Activated CD4-positive, CD25-positive, alpha-beta regulatory T cell treated with anti-CD3 and anti-CD28 coated beads, Interleukin-2, amount 50 U/mL, for 16 hours (primary cell): ENCODE measurements around the gene STX10.

Experiments used
- DNase-seq: peaks from one replicate; pipeline ENCODE4 v3.0.0-alpha.2; 2020; ENCODE audit warnings: low read depth, low spot score

Gene STX10

GRCh38 chr19:13100031-13100588, 50.1 kb downstream of the STX10 start:
- peak; percentile 43 for DNase-seq

DNA sequence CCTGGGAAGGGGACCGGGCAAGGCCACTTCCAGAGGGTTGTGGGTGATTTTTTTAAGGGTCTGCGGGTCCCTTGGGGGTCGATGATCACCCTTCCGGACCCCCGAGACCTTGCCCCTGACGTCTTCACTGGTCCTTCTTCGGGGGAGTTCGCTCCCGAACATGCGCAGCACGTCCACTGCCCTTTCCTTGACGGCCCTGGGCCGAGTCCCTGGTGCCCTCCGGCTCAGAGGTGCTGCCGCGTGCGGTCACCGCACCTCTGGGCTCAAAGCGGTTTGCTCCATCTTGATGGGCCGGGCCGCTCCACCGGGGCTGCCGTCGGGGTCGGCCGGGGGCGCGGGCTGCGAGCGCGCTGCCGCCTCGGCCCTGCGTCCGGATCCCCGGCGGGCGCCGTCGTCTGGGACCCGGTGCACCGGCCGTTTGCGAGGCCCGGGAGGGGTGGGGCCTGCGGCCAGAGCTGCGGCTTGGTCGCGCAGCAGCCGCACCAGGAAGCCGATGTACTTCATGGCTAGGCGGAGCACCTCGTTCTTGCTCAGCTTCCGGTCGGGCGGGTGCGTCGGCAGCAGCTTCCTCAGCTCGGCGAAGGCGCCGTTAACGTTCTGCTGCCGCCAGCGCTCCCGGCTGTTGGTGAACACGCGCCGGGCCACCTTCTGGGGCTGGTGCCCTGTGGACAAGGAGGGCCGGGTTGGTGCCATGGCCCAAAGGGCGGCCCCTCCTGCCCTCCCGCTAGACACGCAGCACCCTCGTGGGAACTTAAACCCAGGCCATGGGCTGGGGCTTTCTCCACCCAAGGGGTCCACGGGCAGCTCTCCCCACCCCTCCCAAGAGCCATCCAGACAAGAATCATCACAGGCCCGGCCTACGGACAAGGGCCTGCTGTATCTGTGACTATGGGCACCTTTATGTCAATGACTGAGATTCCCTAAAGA, 50.8 kb downstream of the STX10 start:
- DNase-seq, result peak; percentile 55

GRCh38 chr19:13098277-13099072, 51.7 kb downstream of the STX10 start:
- DNase-seq, result no peak

DNA sequence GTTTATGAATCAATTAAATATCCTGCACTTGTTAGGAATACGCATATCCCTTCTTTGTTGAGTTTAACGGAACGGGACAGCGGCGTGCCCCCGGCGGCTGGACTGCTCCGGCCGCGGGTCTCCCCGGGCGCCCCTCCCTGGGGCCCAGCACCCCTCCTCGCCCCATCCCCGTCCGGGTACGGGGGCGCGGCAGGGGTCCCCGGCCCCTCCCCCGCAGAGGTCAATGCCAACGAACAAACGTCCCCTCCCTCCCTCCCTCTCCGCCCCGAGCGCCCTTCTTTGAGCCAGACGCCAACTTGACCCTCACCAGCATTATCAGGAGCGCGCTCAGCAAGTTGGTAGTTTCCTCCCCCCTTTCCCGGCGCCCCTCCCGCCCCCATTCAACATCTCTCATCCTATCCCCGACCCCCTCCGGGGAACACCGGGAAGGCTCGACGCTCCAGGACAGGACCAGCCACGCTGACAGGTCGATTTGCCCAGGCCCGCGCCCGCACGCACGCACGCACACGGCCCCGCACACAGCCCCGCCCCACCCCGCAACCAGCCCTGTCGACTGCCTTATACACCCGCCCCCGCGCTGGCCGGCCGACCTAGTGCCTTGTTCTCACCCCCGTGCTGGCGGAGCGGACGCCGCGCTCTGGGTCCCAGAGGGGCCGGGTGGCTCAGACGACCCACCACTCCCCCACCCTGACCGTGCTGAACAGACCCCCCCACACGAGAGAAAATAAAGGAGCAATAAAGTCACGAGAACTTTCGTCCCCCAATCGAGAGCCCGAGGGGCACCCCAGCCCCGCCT, 52.5 kb downstream of the STX10 start:
- no peak for DNase-seq

DNA sequence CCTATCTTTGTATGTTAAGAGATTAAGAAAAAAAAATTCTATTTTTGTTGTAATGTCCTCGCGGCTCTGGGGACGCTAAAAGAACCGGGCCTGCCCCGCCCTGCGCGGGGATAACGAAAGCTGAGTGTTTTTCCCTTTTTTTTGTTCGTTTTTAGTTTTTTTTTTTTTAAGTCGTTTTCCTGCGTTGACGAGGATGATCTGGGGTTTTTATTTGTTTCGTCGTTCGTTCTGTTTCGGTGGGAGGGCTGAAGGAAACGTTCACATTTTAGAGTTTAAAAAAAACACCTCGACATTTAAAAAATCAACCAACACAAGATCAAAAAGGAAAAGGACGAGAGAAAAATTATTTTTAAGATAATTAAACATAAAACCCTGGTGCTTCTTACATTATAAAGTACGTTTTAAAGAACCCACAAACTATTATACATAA, 53.1 kb downstream of the STX10 start:
- no peak for DNase-seq

GRCh38 chr19:13095934-13096927, 53.9 kb downstream of the STX10 start:
- no peak for DNase-seq

DNA sequence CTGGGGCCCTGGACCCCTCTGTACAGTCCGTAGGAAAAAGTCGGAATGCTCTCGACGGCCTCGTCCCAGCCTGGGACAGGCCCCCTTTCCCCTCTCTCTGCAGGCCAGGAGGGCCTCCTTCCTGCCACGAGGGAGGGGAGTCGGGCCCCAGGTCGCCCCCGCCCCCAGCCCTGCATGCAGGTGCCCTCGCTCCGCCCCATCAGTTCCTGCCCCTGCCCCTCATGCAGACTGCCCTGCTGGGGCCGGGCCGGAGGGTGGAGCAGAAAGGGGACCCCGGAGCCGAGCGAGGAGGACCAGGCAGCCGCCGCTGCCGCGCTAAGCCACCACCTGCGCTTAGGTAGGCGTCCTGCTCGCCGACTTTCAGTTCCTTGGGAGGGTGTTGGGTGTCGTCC, 54.8 kb downstream of the STX10 start:
- DNase-seq, result no peak

DNA sequence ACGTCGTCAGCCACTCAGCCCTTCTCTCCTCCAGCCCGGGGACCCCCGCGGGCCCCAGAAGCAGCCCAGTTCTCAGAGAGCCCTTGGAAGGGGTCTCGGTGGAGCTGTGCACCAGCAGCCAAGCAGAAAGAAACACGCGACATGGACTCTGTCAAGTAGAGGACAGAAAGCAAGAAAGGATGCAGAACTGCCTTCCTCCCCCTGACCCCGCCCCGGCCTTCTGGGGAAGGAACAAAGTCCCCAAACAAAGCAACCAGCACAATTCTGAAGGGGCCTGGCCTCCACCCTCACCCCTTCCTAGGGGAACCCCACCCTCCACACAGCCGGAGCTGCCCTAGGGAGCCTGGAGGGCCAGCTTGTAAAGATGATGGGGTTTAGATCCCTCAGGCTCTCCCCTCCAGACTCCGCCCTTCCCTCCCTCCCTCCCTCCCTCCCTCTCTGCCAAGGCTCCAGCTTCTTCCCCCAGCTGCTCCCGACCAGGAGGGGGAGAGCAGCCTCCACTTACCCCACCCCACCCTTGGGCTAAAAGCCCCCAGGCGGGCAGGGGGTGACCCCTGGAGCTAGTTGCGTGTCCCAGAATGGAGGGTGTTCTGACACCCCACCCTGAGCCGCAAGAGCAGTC, 55.3 kb downstream of the STX10 start:
- no peak for DNase-seq

DNA sequence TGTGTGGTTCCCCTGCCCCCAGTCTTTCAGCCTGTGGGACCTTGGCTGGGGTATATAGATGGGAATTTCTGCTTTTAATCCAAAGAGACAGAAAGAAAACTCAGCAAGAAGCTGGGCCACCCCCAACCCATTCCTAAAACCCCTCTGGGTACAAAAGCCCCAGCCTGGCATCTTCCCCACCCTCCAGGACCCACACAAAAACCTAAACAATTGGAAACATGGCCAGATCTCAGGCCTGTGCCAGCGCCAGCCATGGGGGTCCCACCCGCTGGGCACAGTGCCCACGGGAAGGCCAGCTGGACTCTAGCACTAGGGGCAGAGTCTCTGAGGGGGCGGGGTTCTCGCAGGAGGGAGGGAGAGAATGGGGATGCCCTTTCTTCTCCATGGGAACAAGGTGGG, 56.1 kb downstream of the STX10 start:
- no peak for DNase-seq
